ENCODE measurements around the gene EMC1.

Gene EMC1

DNA sequence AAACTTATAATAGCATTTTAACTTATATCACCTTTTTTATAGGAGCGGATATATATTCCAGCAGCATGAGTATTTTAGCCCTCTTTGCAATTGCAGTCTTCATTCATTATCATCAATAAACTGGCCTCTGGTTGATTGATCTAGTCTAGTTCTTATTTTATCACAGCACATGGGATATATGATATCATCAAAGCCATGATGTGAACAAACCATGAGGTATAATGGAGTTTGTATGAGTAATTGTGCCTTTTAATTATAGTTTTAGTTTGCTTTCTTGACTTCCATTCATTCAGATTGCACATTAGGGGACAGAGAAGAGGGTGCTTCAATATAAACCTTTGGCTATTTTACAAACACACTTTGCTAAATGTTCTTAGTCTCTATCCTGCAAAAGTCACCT, 37.7 kb downstream of the EMC1 start:
- DNase-seq, result no peak

DNA sequence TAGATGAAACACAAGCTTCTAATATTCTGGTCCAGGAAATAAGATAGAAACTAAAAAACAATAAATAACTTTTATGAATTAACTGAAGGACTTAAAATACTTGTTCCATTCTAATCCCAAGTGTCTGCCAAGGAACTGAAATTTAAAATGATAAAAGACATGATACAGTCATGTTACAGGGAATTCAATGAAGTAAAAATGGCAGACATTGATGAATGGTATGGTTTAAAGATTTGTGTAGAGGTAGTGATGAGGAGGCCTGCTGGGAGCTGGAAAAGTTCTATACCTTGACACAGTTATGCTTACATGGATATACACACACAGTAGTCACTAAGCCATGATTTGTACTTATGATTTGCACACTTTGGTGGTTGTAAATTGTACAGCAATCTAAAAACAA, 39.2 kb downstream of the EMC1 start:
- DNase-seq, result no peak

DNA sequence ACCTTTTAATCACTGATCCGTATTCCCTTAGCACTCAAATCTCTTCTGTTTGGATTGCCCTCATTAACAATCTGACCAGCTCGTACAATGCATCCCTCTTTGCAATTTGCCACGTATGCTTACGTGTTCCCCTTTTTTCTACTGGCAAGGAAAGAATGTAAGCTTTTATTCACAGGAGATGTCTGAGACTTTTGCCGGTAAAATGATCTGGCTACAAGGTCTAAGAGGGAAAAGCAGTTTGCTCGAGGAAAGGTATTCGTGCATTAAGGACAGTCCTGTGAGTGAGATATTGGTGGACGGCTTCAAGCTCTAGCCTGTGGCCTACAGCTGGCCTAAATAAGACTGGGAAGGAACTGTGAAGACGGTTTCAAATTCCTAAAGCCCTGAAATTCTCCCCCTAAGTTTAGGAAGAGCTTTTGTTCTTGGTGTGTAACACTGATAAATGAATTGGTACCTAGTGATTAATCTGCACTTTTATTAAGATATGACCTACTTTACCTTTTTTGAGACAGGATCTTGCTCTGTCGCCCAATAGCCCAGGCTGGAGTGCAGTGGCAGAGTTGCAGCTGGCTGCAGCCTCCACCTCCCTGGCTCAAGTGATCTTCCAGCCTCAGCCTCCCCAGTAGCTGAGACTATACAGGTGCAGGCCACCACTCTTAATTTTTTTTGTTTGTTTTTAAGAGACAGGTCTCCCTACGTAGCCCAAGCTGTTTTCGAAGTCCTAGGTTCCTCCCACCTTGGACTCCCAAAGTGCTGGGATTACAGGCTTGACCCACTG, 40.4 kb downstream of the EMC1 start:
- peak; percentile 7 for DNase-seq

DNA sequence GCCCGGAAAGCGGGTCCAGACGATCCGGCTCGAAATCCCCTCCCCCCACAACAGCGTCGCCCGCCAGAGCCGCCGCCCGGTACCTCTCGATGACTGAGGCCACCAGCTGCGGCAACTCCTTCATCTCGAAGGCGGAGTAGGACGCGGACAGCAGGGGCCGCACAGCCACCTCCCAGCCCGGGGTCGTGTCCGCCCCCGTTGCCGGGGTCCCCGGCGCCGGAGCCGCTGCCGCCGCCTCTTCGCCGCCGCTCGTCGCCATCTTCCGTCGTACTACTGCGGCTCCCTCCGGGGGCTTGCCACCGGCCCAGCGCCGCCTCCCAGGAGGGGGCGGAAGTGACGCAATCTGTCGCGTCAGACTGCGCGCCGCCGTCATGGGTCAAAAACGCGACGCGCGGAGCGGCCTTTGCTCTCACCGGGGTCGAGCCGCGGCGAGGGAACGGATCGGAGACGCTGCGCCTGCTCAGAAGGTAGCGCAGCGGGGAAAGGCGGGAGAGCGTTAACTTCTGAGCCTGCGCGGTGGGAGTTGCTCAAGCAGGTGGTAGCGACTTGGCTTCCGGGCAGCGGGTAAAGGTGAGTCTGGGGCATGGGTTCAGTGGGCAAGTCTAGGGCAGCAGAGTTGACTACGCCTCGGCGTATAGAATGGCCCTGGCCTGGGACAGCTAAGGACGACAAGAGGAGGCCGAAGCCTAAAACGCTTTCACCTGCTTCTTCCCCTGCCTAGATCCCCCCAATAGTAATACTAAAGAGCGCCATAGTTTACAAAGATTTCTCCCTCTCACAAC, 41.1 kb downstream of the EMC1 start, which contains the start of gene UBR4:
Gene UBR4 (minus strand): TSS at position 277 of the 782 bp plus-strand sequence. CDS start 18 bp downstream, at position 259.
- peak; percentile 92 for DNase-seq

DNA sequence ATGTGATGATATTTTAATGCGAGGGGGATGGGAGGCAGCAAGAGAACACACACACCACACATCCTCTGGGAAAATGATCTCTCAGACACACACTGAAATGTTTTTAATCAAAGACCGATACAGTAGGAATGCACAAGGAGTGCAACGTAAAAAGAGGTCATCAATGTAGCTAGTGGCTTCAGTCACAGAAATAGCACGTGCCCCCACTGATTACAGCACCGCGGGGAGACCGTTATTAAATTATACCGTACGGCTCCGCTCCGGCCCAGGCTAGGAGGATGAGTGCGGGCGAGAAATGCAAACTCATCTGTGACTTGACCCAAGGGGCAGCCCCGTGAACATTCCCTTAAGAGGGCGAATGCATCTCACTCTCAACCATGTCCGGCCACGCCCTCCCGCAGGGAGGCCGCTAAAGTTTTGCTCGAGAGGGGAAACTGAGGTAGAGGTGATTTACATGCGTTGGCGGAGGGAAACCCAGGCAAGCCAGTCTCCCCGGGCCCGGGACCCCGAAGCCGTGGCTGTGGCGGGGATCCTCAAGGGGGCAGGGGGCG, 41.8 kb downstream of the EMC1 start:
- peak; percentile 56 for DNase-seq

DNA sequence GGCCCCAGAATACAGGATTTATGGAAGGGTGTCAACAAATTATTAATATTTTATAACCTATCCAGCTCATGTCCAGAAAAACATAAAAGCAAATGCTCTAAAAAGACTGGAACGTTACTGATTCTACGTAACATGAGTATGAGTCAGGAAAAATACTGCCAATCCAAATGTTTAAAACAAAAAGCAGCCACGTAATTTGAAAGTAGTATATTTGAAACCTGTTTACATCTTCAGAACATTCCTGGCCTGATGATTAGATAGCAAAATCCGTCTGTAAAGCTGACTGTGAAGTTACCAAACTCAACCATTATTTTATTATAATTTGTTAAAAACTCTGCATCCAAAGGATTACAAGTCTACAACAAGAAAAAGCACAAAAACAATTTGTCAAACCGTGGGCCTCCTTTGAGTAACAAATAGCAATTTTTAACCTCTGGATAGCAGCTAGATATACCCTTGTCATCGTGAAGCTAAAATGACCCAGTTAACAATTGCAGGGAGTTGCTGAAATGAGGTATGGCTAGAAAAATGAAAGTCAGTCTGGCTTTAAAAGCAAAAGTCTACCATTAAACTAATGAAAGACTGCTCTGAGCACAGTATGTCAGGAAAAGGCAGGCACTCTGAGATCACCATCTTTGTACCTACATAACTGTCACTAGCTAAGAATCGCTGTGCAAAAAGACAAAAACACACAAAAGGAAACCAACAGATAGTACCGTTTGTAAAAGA, 42.5 kb downstream of the EMC1 start:
- peak; percentile 79 for DNase-seq

DNA sequence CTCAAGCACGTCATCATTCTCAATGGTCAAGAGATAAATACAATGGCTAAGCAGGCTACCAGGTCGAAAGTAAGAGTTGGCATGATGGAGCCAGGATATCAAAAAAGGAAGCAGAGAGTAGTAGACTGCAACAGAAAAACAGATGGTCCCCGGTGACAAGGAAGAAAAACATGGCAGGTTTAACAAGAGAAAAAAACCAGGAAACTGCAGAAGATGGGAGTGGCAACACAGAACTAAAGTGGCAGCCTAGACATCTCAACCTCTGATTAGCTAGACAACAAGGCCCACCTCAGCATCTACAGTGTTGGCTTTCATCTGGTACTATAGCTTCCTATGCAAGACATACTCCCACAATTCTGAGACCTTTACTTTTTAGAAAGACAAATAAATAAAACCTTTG, 44.4 kb downstream of the EMC1 start:
- no peak for DNase-seq

DNA sequence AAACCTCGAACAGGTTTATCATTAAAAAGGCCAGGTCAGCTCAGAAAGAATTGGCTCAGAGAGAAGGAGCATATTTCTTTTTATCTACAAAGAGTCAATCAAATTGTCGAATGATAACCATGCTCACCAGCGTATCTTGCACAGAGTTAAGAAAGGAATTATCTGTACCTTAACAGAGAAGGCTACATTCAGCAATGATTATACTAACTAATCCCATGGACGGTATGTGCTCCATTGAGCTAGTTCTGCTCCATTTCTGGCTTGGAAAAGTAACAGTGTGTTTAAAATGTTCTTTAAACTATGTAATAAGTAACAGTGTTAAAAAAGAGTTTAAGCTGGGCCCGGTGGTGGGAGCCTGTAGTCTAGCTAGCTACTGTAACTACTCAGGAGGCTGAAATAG, 45.5 kb downstream of the EMC1 start:
- no peak for DNase-seq

DNA sequence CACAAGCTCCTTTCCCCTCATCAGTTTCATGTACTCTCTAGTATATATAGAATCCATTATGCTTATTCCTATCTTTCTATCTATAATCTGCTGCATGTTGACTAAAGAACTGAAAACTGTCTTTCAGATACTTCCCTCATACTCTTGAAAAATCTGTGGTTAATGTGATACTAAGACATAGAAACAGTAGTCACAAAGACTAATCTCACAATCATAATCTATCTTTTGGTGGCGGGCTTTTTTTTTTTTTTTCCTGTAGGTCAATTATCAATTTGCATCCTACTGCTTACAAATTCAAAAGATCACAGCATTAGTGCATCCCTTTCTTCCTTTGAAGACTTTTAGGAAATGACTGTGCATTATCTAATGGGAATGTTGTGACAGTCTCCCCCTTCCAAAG, 45.9 kb downstream of the EMC1 start:
- no peak for DNase-seq

DNA sequence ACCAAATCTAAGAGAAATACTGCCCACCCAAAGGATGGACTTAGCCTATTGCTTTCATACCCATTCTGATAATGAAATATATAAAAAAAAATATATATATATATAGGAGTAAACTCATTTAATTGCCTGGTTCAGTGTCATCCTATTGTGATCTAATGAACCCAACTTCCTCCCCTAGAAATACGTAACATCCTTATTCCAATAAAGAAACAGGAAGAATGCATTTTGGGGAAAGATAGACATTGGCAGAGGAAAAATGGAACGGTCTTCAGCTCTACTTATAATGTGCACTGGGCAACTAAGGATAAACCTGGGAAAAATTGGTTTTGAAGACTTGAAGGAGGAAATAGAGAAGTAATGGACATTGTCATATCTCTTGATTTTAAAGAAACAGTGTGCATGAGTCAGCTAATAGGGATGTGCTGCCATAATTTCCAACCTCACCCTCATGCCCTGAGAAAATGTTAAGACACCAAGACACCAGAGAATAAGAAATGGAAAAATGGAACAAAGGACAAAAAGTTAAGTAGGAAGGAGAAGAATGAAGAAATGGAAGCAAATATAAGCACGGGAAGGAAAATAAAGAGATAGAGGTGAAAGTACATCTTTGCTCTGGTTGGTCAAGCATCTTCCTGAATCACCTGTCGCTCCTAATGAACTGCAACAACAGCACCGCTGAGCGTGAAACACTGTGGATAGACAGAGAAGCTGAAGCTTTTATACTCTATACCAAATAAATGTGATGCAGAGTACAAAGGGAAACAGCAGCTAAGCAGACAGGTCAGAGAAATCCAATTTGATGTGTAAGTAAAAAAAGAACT, 46.7 kb downstream of the EMC1 start:
- peak; percentile 26 for DNase-seq

DNA sequence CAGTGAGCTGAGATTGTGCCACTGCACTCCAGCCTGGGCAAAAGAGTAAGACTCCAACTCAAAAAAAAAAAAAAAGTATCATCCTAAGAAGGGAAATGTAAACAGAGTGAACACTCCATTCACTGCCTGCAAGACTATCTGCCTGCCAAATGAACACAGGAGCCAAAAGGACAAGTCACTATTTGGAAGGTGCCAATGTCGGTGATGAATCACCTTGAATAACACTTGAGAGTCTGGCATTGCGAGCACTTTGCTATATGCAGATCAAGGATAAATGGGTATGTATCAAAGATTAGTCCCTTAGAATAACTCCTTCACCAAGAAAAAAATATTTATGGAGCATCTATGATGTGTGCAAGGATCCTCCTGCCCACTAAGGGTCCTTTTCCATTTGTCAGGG, 47.9 kb downstream of the EMC1 start:
- peak; percentile 71 for DNase-seq

DNA sequence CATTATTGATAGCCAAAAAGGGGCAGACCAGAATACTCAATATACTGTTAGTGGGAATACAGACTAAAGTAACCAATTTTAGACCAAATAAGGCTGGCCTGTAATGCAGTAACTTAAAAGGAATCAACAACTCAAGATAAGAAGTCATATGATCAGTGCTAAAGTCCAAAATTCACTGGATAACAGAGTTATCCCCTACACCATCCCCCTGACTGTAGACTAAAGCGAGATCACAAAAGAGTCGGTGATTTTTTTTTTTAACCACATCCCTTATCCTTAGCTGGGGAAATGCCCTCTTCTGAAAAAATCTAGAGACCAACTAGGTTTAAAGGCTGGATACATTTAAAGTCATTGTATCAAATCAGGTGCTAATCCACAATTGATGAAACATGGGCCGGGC, 48.9 kb downstream of the EMC1 start:
- DNase-seq, result no peak

DNA sequence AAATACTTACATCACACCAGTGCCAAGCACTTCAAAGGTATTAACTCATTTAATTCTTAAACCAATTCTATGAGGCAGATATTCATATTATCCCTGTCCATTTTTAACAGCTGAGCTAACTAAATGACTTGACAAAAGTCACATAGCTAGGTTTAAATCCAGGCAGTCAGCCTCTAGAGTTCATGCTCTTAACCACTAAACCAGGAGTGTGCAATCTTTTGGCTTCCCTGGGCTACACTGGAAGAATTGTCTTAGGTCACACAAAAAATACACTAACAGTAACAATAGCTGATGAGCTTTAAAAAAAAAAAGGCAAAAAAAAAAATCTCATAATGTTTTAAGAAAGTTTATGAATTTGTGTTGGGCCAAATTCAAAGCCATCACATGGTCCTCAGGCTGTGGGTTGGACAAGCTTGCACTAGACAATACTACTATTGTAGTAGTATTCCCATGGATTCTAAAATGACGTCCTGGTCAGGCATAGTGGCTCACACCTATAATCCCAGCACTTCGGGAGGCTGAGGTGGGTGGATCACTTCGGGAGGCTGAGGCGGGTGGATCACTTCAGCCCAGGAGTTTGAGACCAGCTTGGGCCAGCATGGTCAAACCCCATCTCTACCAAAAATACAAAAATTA, 51.2 kb downstream of the EMC1 start:
- DNase-seq, result no peak

DNA sequence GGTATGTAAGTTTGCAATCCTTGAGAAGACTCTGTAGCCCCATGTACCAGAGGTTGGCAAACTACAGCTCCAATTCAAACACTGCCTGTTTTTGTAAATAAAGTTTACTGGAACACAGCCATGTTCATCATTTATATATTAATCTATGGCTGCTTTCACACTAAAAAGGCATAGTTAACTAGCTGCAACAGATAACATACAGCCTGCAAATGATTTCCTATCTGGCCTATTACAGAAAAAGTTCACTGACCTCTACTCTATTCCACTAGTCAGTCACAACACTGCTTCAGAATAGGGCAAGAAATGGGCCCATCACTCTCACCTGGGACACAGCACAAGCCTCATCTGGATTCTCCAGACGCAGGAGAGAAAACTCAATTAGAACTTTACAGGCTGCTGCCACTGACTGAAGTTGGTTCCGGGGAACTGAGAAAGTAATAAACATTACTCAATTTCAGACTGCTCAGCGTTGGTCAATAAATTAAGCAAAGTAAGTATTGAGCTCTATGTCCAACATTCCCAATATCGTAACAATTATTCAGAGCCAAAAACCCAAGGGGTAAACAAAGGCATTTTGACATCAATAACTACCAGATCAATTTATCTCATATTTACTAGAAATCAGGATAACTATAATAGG, 51.9 kb downstream of the EMC1 start:
- no peak for DNase-seq

DNA sequence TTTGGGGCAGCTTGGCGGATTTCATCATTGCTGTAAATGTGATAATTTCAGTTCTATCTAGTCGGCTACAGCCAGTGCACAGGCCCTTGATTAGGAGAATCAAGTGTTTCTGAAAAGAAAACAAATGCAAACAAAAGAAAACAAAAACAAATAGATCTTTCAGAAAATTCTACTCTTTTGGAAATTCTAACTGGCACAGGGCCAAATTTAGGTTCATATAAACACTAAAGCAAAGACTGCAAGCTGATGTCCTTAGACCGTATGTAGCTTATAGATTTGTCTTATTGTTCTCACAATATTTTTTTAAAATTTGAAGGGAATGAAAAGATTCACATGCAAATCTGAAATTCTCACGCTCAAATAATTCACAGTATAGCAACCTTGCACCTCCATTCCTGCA, 52.5 kb downstream of the EMC1 start:
- no peak for DNase-seq

DNA sequence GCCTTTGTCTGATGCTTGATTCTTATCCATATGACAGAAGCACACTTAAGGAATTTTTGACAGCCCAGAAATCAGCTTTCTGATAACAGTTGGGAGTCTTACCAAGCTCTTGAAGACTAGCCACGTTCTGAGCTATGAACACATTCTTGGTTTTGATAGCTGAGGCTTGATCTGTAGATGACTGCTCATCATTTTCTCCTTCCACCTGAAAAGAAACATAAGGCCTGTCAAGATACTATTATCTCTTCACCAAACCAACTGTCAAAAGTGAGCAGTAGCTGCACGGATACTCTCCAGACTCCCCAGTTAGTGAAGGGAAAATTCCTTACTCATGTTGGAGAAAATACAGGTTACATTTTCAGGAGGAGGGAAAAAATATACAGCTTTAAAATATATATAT, 53.5 kb downstream of the EMC1 start:
- no peak for DNase-seq

DNA sequence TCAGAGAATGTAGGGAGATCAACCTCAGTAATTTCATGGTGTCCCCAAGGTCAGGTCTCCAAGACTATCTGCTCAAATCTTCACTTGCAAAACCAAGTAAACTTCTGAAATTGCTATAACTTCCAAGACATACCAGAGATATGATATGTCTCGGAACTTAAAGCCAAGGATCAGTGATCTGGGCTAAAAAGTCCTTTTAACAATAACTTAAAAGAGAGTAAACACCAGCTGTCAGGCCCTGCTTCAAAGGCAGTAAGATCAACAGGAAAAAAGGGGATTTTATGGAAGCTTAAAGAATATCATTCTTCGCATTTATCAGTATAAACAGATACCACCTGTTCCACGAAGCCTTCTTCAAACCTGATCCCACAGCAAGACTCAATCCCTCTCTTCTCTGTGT, 55.0 kb downstream of the EMC1 start:
- DNase-seq, result no peak

DNA sequence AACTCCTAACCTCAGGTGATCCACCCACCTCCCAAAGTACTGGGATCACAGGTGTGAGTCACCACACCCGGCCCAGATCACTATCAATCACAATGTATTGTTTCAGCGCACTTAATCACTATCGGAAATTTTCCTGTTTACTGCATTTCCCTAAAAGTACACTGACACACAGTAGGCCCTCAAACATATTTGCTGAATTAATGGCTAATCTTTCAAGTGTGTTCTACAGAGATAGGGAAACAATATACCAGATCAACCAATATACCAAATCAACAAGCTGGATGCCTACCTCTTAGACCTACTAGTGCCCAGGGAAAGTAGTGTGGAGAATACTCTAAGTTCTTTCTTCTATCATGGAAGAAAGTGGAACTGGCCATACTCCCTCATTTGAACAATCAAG, 58.3 kb downstream of the EMC1 start:
- DNase-seq, result no peak

DNA sequence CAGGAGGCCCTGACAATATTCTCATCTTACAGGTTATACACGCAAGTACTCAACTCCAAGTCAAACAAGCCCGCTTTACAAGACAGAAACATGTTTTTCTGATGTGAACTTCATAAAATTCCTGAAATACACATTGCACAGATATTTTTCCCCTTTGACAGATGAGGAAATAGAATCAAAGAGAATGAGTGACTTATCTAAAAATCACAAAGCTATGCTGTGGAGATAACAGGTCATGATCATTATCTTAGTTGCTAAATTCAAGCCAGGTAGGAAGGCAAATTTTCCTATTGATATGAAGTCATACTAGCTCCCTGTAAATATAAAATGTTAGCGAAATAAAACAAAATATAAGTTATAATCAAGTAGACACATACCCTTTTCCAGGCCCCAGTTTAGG, 59.5 kb downstream of the EMC1 start:
- no peak for DNase-seq

DNA sequence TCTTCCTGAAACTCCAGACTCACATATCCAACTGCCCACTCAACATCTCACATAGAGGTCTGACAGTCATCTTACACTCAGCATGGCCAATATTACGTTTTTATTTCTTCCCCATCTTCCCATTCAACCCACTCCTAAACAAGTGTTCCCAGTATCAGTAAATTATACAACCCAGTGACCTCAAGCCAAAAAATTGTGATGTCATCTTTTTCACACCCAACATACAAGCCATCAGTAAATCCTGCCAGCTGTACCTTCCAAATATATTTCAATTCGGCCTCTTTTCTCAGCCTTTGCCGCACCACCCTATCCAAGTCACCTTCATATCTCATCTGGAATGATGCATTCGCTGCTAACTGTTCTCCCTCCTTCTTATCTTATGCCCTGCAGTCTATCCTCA, 60.9 kb downstream of the EMC1 start:
- DNase-seq, result no peak

DNA sequence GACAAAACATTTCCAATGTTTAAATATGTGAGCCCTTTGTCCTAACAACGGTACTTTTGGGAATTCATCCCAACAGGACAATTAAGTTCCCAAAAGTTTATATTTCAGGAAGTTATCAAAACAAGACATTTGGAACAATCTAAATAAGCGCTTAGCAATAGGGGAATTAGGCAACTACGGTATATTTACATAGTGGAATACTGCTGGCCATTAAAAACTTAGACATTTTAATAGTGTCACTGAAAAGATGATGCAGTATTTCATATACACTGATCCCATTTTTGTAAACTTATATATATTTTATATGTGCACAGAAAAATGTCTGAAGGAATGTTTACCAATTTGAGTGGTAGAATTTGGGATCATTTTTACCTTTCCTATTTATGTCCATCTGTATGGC, 62.1 kb downstream of the EMC1 start:
- DNase-seq, result no peak

DNA sequence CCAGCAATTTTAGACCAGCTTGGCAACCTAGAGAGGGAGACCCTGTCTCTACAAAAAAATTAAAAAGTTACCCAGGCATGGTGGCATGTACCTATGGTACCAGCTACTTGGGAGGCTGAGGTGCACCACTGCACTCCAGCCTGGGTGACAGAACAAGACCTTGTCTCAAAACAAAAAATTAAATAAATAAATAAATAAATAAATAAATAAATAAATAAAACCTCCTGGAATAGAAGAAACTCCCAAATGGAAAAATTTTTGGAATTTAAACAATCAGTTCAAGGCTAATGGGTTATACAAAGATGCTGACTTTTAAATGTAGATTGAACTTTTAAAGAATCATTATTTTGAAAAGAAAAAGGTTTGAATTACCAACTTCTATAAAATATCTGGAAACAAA, 63.5 kb downstream of the EMC1 start:
- DNase-seq, result no peak
